Neural progenitor cell (in vitro differentiated cells): ENCODE data around the gene CNTNAP2. TPM values are rescaled to one million over a fixed set of nuclear protein-coding genes. Genes with fewer than 3 reads are reported as not detected.

Source experiments
- DNase-seq: peaks from one replicate; pipeline ENCODE4 v3.0.0-alpha.2; 2016; ENCODE audit warnings: low spot score
- H2AFZ ChIP-seq: fragments of 200-600 bp; sonication (generic); replicated peaks from 2 replicates; pipeline ENCODE4 v1.6.1; 2016; ENCODE audit warnings: antibody characterized with exemption
- H3F3A ChIP-seq: fragments of 200-600 bp; sonication (generic); 2 replicates; pipeline ENCODE4 v1.6.1; 2016; ENCODE audit warnings: antibody characterized with exemption, low read depth
- H3K27ac ChIP-seq: fragments of 200-600 bp; sonication (generic); 2 replicates; pipeline ENCODE4 v1.5.1; 2016; ENCODE audit warnings: mild to moderate bottlenecking
- H3K27me3 ChIP-seq: fragments of 200-600 bp; sonication (generic); 2 replicates; pipeline ENCODE4 v1.6.1; 2016; ENCODE audit warnings: mild to moderate bottlenecking, moderate library complexity
- H3K36me3 ChIP-seq: fragments of 200-600 bp; sonication (generic); 2 replicates; pipeline ENCODE4 v1.5.1; 2016
- H3K4me1 ChIP-seq: fragments of 200-600 bp; sonication (generic); 2 replicates; pipeline ENCODE4 v1.6.1; 2016; ENCODE audit warnings: mixed run types
- H3K4me2 ChIP-seq: fragments of 200-600 bp; sonication (generic); 2 replicates; pipeline ENCODE4 v1.6.1; 2016
- H3K4me3 ChIP-seq: fragments of 200-600 bp; sonication (generic); 2 replicates; pipeline ENCODE4 v1.5.1; 2016
- H3K79me2 ChIP-seq: fragments of 200-600 bp; sonication (generic); 2 replicates; pipeline ENCODE4 v1.6.1; 2016; ENCODE audit warnings: low read depth
- H3K9ac ChIP-seq: fragments of 200-600 bp; sonication (generic); 2 replicates; pipeline ENCODE4 v1.6.1; 2016
- H3K9me3 ChIP-seq: fragments of 200-600 bp; sonication (generic); 2 replicates; pipeline ENCODE4 v1.5.1; 2016; ENCODE audit warnings: low read depth
- H4K20me1 ChIP-seq: fragments of 200-600 bp; sonication (generic); 2 replicates; pipeline ENCODE4 v1.6.1; 2016; ENCODE audit warnings: low read depth
- H3K27ac Mint-ChIP-seq: 3 replicates; pipeline ENCODE4 v1.8.0; 2021; ENCODE audit warnings: mixed read lengths
- H3K27me3 Mint-ChIP-seq: 2 replicates; pipeline ENCODE4 v1.8.0; 2022; ENCODE audit warnings: low read depth, mild to moderate bottlenecking, inconsistent platforms, moderate library complexity, mixed read lengths; ENCODE audit not compliant: insufficient read depth
- H3K36me3 Mint-ChIP-seq: 3 replicates; pipeline ENCODE4 v1.8.0; 2021; ENCODE audit warnings: mixed read lengths
- H3K4me1 Mint-ChIP-seq: 3 replicates; pipeline ENCODE4 v1.8.0; 2021; ENCODE audit warnings: mixed read lengths
- H3K4me3 Mint-ChIP-seq: 3 replicates; pipeline ENCODE4 v1.8.0; 2021; ENCODE audit warnings: mild to moderate bottlenecking, moderate library complexity, mixed read lengths
- H3K9me3 Mint-ChIP-seq: 3 replicates; pipeline ENCODE4 v1.8.0; 2020; ENCODE audit warnings: mixed read lengths
- EZH2 ChIP-seq: fragments of 200-600 bp; sonication (generic); IDR thresholded peaks from 2 replicates; pipeline ENCODE4 v1.6.1; 2017; ENCODE audit warnings: antibody characterized with exemption, mild to moderate bottlenecking, moderate library complexity
- EZH2phosphoT487 ChIP-seq: fragments of 200-600 bp; sonication (generic); IDR thresholded peaks from 2 replicates; pipeline ENCODE4 v1.6.1; 2017; ENCODE audit warnings: antibody characterized with exemption
- total RNA-seq: library from RNA; depleted of rRNA; stranded (reverse); fragments of >200 nt; gene quantifications from 2 replicates; pipeline ENCODE4 v1.2.3, GENCODE V29; 2015; ENCODE audit warnings: low replicate concordance
- TF ChIP-seq, protein P1 (sequence below): fragments of 200-600 bp; sonication (generic); IDR thresholded peaks from 2 replicates; pipeline ENCODE4 v1.5.1; 2017; ENCODE audit warnings: antibody characterized with exemption, mild to moderate bottlenecking

CNTNAP2 gene
- total RNA-seq, 1 donor from 2014 or later, result 126 TPM

GRCh38 chr7:148108381-148108780 lies 1991.8 kb downstream of the CNTNAP2 start:
- H3K9ac ChIP-seq, result no peak overlapping the region
- no peaks in the 10 kb centered on the region for H3K79me2 ChIP-seq
- no peaks in the 10 kb centered on the region for H3K36me3 ChIP-seq
- Mint-ChIP-seq H3K9me3 (peaks cover 4% of the 10 kb centered on the region), H3K4me1 (peaks cover 9% of the 10 kb centered on the region), H3K36me3 (no peaks in the 10 kb centered on the region), H3K27me3 (peaks cover 3% of the 10 kb centered on the region), H3K4me3 (no peak overlapping the region), H3K27ac (no peak overlapping the region)
- no peaks in the 10 kb centered on the region for H4K20me1 ChIP-seq
- H2AFZ ChIP-seq, result peak overlapping the region; percentile 50
- H3K4me2 ChIP-seq, result no peak overlapping the region
- no peak overlapping the region for H3K27ac ChIP-seq
- H3K9me3 ChIP-seq, result no peaks in the 10 kb centered on the region
- TF ChIP-seq EZH2, result no peak
- TF ChIP-seq, protein P1, sequence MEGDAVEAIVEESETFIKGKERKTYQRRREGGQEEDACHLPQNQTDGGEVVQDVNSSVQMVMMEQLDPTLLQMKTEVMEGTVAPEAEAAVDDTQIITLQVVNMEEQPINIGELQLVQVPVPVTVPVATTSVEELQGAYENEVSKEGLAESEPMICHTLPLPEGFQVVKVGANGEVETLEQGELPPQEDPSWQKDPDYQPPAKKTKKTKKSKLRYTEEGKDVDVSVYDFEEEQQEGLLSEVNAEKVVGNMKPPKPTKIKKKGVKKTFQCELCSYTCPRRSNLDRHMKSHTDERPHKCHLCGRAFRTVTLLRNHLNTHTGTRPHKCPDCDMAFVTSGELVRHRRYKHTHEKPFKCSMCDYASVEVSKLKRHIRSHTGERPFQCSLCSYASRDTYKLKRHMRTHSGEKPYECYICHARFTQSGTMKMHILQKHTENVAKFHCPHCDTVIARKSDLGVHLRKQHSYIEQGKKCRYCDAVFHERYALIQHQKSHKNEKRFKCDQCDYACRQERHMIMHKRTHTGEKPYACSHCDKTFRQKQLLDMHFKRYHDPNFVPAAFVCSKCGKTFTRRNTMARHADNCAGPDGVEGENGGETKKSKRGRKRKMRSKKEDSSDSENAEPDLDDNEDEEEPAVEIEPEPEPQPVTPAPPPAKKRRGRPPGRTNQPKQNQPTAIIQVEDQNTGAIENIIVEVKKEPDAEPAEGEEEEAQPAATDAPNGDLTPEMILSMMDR, result no peak
- no peak for TF ChIP-seq EZH2phosphoT487
- no peaks in the 10 kb centered on the region for H3F3A ChIP-seq
- no peaks in the 10 kb centered on the region for H3K27me3 ChIP-seq
- H3K4me3 ChIP-seq, result no peak overlapping the region
- DNase-seq, result no peak
- H3K4me1 ChIP-seq, result peaks cover 15% of the 10 kb centered on the region

DNA sequence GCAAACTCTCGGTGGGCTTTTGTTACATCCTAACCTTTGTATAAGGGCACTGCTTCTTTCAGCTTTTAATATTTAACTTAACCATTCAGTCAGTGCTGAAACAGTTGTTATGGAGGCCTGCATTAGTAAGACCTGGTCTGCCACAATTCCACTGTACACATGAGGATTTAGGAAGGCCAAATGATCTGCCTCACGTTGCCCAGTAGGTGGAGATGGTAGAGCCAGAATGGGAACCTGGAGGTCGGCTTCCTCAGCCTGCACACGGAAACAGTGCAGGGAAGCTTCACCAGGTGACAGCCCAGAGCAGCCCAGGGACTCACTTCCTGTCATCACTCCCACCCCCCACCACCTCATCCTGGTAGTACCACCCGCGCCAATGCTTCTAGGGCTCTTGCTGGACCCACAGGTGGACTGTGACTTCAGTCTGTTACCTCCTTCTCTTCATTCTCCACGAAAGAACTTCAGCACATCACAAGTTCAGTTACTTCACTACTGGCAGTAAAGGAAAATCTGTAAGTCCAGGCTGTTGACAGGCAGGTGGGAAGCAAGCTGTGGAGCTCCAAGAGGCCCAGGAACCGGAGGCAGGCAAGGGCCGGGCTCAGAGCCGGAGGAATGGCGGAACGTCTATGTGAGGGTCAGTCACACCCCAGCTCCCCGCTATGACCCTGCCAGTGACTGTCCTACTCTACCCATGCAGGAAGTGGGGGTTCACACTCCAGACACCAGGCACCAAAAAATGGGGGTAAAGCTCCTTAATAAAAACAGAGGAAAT lies 1993.7 kb downstream of the CNTNAP2 start:
- peaks cover 7% of the 10 kb centered on the region for H3K9me3 Mint-ChIP-seq
- Histone ChIP-seq H3F3A (peaks cover 3% of the 10 kb centered on the region), H3K36me3 (no peaks in the 10 kb centered on the region), H3K9ac (no peak overlapping the region), H3K27ac (no peak overlapping the region), H3K27me3 (no peaks in the 10 kb centered on the region), H3K4me1 (peaks cover 18% of the 10 kb centered on the region), H2AFZ (no peak overlapping the region), H3K79me2 (no peaks in the 10 kb centered on the region), H3K4me2 (no peak overlapping the region), H4K20me1 (no peaks in the 10 kb centered on the region), H3K4me3 (no peak overlapping the region), H3K9me3 (no peaks in the 10 kb centered on the region)
- no peak overlapping the region for H3K4me3 Mint-ChIP-seq
- H3K4me1 Mint-ChIP-seq, result peaks cover 15% of the 10 kb centered on the region
- H3K27ac Mint-ChIP-seq, result no peak overlapping the region
- TF ChIP-seq EZH2phosphoT487 (no peak), EZH2 (no peak)
- TF ChIP-seq, protein P1, result peak; percentile 21
- peaks cover 3% of the 10 kb centered on the region for H3K27me3 Mint-ChIP-seq
- DNase-seq, result peak; percentile 17
- no peaks in the 10 kb centered on the region for H3K36me3 Mint-ChIP-seq

DNA sequence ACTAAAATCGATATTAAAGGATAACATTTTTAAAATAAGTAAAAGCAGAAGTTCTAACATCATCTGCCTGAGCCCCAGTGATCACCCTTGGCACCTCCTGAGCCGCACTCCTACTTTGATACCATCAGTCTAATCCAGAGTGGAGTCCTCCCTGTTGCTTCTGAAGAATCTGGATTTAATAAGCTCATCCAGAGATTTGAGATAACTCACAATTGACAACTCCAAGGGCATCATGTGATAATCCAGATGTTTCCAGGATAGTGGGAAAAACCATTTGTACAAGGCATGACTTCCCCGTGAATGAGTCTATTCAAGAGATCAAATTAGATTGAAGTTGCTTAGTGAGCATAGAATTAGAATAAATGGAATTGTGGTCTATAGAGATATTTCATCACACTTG lies 1998.2 kb downstream of the CNTNAP2 start:
- Mint-ChIP-seq H3K4me1 (peaks cover 28% of the 10 kb centered on the region), H3K27ac (no peak overlapping the region), H3K36me3 (peaks cover 3% of the 10 kb centered on the region), H3K27me3 (peaks cover 6% of the 10 kb centered on the region), H3K9me3 (peaks cover 7% of the 10 kb centered on the region), H3K4me3 (no peak overlapping the region)
- TF ChIP-seq, protein P1, result no peak
- TF ChIP-seq EZH2 (no peak), EZH2phosphoT487 (no peak)
- H3K27me3 ChIP-seq, result no peaks in the 10 kb centered on the region
- no peaks in the 10 kb centered on the region for H3K36me3 ChIP-seq
- no peak for DNase-seq
- H3K4me3 ChIP-seq, result no peak overlapping the region
- no peaks in the 10 kb centered on the region for H4K20me1 ChIP-seq
- H3K4me1 ChIP-seq, result peaks cover 10% of the 10 kb centered on the region
- no peak overlapping the region for H3K27ac ChIP-seq
- H3F3A ChIP-seq, result peaks cover 5% of the 10 kb centered on the region
- no peak overlapping the region for H2AFZ ChIP-seq
- H3K4me2 ChIP-seq, result no peak overlapping the region
- no peaks in the 10 kb centered on the region for H3K9me3 ChIP-seq
- H3K79me2 ChIP-seq, result no peaks in the 10 kb centered on the region
- H3K9ac ChIP-seq, result no peak overlapping the region
